K562 (cell line): ENCODE measurements around the gene TBL2. TPM values are rescaled to one million over a fixed set of nuclear protein-coding genes. Genes with fewer than 3 reads are reported as not detected.

Experiments
- ARID4B ChIP-seq: sonication (generic); formaldehyde crosslinking; IDR thresholded peaks from 2 replicates; pipeline ENCODE4 v1.8.0; 2022; ENCODE audit warnings: mild to moderate bottlenecking, missing genetic modification reagents
- E2F5 ChIP-seq: sonication (generic); formaldehyde crosslinking; IDR thresholded peaks from 2 replicates; pipeline ENCODE4 v1.8.0; 2022; ENCODE audit warnings: mild to moderate bottlenecking, missing genetic modification reagents
- ELF1 ChIP-seq: fragments of 200-800 bp; sonication (Bioruptor generic); IDR thresholded peaks from 2 replicates; pipeline ENCODE4 v1.6.1; 2016; ENCODE audit warnings: missing genetic modification characterization, missing compliant biosample characterization
- ESRRA ChIP-seq: fragments of 450-650 bp; IDR thresholded peaks from 2 replicates; pipeline ENCODE4 v1.6.1; 2014; ENCODE audit warnings: low read depth, mild to moderate bottlenecking, moderate library complexity, borderline replicate concordance
- FUS ChIP-seq: fragments of 200-400 bp; formaldehyde crosslinking; optimal IDR thresholded peaks from 2 replicates; pipeline ENCODE3; 2017; ENCODE audit warnings: low read depth, low read length
- HMGN3 ChIP-seq: IDR thresholded peaks from 2 replicates; pipeline ENCODE4 v1.6.1; 2011; ENCODE audit warnings: borderline replicate concordance, low read depth, mild to moderate bottlenecking, mixed read lengths, low read length; ENCODE audit not compliant: insufficient read length; ENCODE audit errors: extremely low read depth
- KAT8 ChIP-seq: fragments of 450-650 bp; IDR thresholded peaks from 2 replicates; pipeline ENCODE4 v1.6.1; 2016; ENCODE audit warnings: low read depth, mild to moderate bottlenecking
- NCOA1 ChIP-seq: fragments of 450-650 bp; IDR thresholded peaks from 2 replicates; pipeline ENCODE4 v1.6.1; 2016; ENCODE audit warnings: low read depth
- NFIC ChIP-seq: fragments of 450-650 bp; IDR thresholded peaks from 2 replicates; pipeline ENCODE4 v1.6.1; 2017; ENCODE audit warnings: mild to moderate bottlenecking, inconsistent platforms
- PKNOX1 ChIP-seq: fragments of 450-650 bp; IDR thresholded peaks from 2 replicates; pipeline ENCODE4 v1.6.1; 2016
- VEZF1 ChIP-seq: fragments of 200-800 bp; sonication (Bioruptor generic); IDR thresholded peaks from 2 replicates; pipeline ENCODE4 v1.6.1; 2017; ENCODE audit warnings: missing genetic modification characterization, missing compliant biosample characterization
- ZNF23 ChIP-seq: fragments of 250-450 bp; sonication (Bioruptor Pico); IDR thresholded peaks from 2 replicates; pipeline ENCODE4 v1.4.0; 2020; ENCODE audit warnings: mild to moderate bottlenecking
- ZNF778 ChIP-seq: fragments of 450-650 bp; formaldehyde crosslinking; IDR thresholded peaks from 2 replicates; pipeline ENCODE4 v1.4.0; 2020; ENCODE audit warnings: mild to moderate bottlenecking, moderate library complexity
- polyA plus RNA-seq, 8 experiments: library from polyadenylated mRNA; depleted of rRNA in 4 of 8; stranded (reverse) in 5 of 8; unstranded in 3 of 8; fragments of >200 nt; fragmentation: Nextera tagmentation in 2 of 8; fragmentation: Illumina TruSeq in 1 of 8; extraction: Ambion mirVana in 2 of 8; extraction: Trizol in 1 of 8; gene quantifications; 2 replicates each; pipeline versions ENCODE4 v1.2.1 to v1.2.3, GENCODE V29; 2011 to 2014; ENCODE audit warnings: inconsistent platforms in 1 of 8, missing spikeins in 1 of 8
- total RNA-seq, 7 experiments: library from RNA; depleted of rRNA in 6 of 7; stranded (reverse); fragments of >200 nt in 6 of 7; fragmentation: Illumina TruSeq in 2 of 7; extraction: Trizol in 2 of 7; gene quantifications; 2 replicates each; pipeline versions ENCODE4 v1.2.1 to v1.2.3, GENCODE V29; 2011 to 2021; ENCODE audit warnings: low replicate concordance in 1 of 7
- TF ChIP-seq, protein P1 (sequence below), 3 experiments: fragments of 200-800 bp in 1 of 3; sonication (Bioruptor generic) in 1 of 3; sonication (generic) in 1 of 3; formaldehyde crosslinking in 1 of 3; IDR thresholded peaks; 2 replicates each; pipeline versions ENCODE4 v1.6.1 to v1.8.0; 2016 to 2022; ENCODE audit warnings: mild to moderate bottlenecking in 2 of 3, missing compliant biosample characterization in 2 of 3, missing genetic modification characterization in 2 of 3, missing genetic modification reagents in 1 of 3
- TF ChIP-seq, protein P2 (sequence below): fragments of 450-650 bp; IDR thresholded peaks from 2 replicates; pipeline ENCODE4 v1.6.1; 2017; ENCODE audit warnings: antibody characterized with exemption

TBL2 gene
- total and polyA plus RNA-seq, 9 of the 15 experiments (the other 6 are each of a cell fraction or from before 2014, with no cell fraction given), result 2.5 to 123 (median 49.2) TPM

- TF ChIP-seq E2F5, result 0 out of 2 replicates have a peak, but pooled peaks have one; percentile 20
- TF ChIP-seq VEZF1 (CRISPR knock-in tag), result 0 out of 2 replicates have a peak, but pooled peaks have one; percentile 7
- no peak for TF ChIP-seq NCOA1
- no peak for TF ChIP-seq ZNF778 (CRISPR knock-in tag)
- no peak for TF ChIP-seq NFIC
- TF ChIP-seq PKNOX1, result no peak
- peak; percentile 51 for TF ChIP-seq HMGN3
- no peak for TF ChIP-seq KAT8
- TF ChIP-seq ARID4B (CRISPR knock-in tag), result no peak
- no peak for TF ChIP-seq ZNF23
- TF ChIP-seq ELF1, result no peak
- TF ChIP-seq, protein P1, sequence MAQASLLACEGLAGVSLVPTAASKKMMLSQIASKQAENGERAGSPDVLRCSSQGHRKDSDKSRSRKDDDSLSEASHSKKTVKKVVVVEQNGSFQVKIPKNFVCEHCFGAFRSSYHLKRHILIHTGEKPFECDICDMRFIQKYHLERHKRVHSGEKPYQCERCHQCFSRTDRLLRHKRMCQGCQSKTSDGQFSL (CRISPR knock-in tag; IDR thresholded peaks at IDR 0.05), result 0 out of 2 replicates have a peak, but pooled peaks have one; percentile 45
- TF ChIP-seq, protein P1 (tag; IDR thresholded peaks at IDR 0.05), result no peak
- TF ChIP-seq, protein P2, sequence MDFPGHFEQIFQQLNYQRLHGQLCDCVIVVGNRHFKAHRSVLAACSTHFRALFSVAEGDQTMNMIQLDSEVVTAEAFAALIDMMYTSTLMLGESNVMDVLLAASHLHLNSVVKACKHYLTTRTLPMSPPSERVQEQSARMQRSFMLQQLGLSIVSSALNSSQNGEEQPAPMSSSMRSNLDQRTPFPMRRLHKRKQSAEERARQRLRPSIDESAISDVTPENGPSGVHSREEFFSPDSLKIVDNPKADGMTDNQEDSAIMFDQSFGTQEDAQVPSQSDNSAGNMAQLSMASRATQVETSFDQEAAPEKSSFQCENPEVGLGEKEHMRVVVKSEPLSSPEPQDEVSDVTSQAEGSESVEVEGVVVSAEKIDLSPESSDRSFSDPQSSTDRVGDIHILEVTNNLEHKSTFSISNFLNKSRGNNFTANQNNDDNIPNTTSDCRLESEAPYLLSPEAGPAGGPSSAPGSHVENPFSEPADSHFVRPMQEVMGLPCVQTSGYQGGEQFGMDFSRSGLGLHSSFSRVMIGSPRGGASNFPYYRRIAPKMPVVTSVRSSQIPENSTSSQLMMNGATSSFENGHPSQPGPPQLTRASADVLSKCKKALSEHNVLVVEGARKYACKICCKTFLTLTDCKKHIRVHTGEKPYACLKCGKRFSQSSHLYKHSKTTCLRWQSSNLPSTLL, result no peak
- TF ChIP-seq ESRRA, result no peak
- no peak for TF ChIP-seq FUS
Measured at GRCh38 chr7:73606801-73607691, 28.7 kb upstream of the TBL2 start (continued).
